Activated CD8-positive, alpha-beta T cell treated with anti-CD3 and anti-CD28 coated beads, Interleukin-2, amount 10 ng/mL, durations not matched to agents 7 days and 5 days (primary cell): ENCODE results near the gene SIL1. TPM values are rescaled to one million over a fixed set of nuclear protein-coding genes. Genes with fewer than 3 reads are reported as not detected.
A peak's percentile ranks its signal among the peaks of the same experiment; 100 is the strongest.

ENCODE experiments used
- ATAC-seq: fragments of 150-1000 bp; cut with Tn5 transposase; one replicate; pipeline ENCODE4 v1.10.0; 2021; ENCODE audit warnings: moderate library complexity
- CTCF ChIA-PET: fragments of 350-600 bp; sonication (Branson Sonifier 250); formaldehyde crosslinking; loops from one replicate; lab custom pipeline; 2021; ENCODE audit warnings: antibody characterized with exemption; lab: Charles Lee
- POLR2A ChIA-PET: fragments of 350-600 bp; sonication (Branson Sonifier 250); formaldehyde crosslinking; loops from one replicate; lab custom pipeline; 2021; ENCODE audit warnings: antibody characterized with exemption; lab: Charles Lee
- DNase-seq: peaks from one replicate; pipeline ENCODE4 v3.0.0-alpha.2; 2020
- H3K27ac Mint-ChIP-seq: one replicate; pipeline ENCODE4 v1.8.0; 2021; ENCODE audit warnings: mild to moderate bottlenecking, mixed read lengths
- H3K27me3 Mint-ChIP-seq: one replicate; pipeline ENCODE4 v1.8.0; 2021; ENCODE audit warnings: low read depth, mixed read lengths
- H3K36me3 Mint-ChIP-seq: one replicate; pipeline ENCODE4 v1.8.0; 2021; ENCODE audit warnings: low read depth, mixed read lengths
- H3K4me1 Mint-ChIP-seq: one replicate; pipeline ENCODE4 v1.8.0; 2021; ENCODE audit warnings: low read depth, mixed read lengths
- H3K4me3 Mint-ChIP-seq: one replicate; pipeline ENCODE4 v1.8.0; 2021; ENCODE audit warnings: mild to moderate bottlenecking, mixed read lengths
- H3K9me3 Mint-ChIP-seq: one replicate; pipeline ENCODE4 v1.8.0; 2022; ENCODE audit warnings: mixed read lengths; ENCODE audit not compliant: insufficient read depth
- total RNA-seq, 2 experiments: library from RNA; stranded (reverse); gene quantifications; one replicate each; pipeline ENCODE4 v1.2.3, GENCODE V29; 2021

SIL1 gene
- total RNA-seq, 2 experiments from 2014 or later = 15.6 to 18.2 TPM

DNA sequence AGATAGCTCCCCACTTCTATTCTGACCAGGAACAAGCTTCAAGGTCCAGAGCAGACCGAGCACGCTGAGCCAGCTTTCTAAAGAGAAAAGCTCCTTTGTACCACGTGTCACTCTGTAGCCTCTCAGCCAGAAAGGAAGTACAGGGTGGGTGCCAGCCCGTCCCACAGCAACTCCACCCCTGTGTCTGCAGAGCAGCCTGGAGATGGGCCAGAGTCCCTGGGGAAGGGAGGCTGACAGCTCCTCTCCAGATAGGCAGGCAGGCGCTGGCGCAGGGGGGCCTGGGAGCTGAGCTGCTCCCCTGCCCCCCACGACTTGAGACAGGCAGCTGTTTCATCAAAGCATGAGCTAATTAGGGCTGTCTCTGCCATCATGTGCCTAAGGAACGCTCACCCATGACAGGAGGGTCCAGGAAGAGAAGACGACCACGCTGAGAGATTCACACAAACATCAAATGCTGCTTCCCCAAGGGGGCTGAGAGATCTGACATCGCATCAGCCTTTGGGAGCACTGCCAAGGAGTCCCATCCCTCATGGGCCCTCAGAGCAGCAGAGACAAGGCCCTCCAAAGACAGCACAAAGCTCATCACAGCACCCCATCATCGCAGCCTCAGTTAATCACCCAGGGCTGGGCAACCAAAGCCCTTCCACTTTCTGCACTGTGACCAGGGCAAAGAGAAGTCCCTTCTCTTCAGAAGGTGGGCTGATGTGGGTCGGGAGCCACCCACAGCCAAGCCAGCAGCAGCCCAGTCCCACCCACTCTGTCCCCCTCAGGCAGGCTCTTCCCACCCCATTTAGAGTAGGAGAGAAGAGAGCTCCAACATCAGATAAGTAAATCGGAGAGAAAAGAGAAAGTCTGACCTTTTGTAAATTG is 244.5 kb downstream of the SIL1 start:
- H3K9me3 Mint-ChIP-seq = no peaks in the 10 kb centered on the region
- POLR2A ChIA-PET = no interaction called here
- peaks cover 16% of the 10 kb centered on the region for H3K4me1 Mint-ChIP-seq
- CTCF ChIA-PET = interaction anchor here (0.9 to 1.6 kb wide), 2 partner anchors 12 to 129 kb away, joined by 3 to 4 read pairs; no protein-coding TSS in a partner anchor
- DNase-seq = peak; percentile 46
- H3K27me3 Mint-ChIP-seq = no peaks in the 10 kb centered on the region
- peak overlapping the region; percentile 67 for H3K27ac Mint-ChIP-seq
- H3K36me3 Mint-ChIP-seq = no peaks in the 10 kb centered on the region
- ATAC-seq = peak; percentile 86
- H3K4me3 Mint-ChIP-seq = no peak overlapping the region

DNA sequence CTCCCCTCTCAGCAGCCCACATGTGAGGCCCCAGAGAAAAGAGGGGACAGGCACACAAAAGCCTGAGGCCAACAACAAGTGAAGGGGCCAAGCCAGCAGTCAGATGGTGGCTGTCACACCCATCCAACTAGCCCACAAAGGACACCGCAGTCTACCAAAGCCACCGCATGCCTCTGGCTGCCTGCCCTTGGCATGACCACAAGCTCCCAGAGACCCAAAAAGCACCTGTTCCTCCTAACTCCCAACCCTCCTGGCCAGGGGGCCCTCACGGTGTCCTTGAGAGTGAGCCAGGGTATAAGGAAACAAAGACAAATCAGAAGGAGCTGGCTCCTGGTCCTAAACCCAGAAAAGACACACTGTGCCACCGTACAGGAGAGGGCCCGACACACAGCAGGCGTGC is 245.2 kb downstream of the SIL1 start:
- no peak for ATAC-seq
- ChIA-PET CTCF (interaction anchor here (1.6 kb wide), 1 partner anchor 13 kb away, joined by 3 read pairs; no protein-coding TSS in a partner anchor), POLR2A (no interaction called here)
- Mint-ChIP-seq H3K4me3 (no peak overlapping the region), H3K27me3 (no peaks in the 10 kb centered on the region), H3K4me1 (peaks cover 16% of the 10 kb centered on the region), H3K9me3 (no peaks in the 10 kb centered on the region), H3K36me3 (no peaks in the 10 kb centered on the region), H3K27ac (peak overlapping the region; percentile 67)
- no peak for DNase-seq

DNA sequence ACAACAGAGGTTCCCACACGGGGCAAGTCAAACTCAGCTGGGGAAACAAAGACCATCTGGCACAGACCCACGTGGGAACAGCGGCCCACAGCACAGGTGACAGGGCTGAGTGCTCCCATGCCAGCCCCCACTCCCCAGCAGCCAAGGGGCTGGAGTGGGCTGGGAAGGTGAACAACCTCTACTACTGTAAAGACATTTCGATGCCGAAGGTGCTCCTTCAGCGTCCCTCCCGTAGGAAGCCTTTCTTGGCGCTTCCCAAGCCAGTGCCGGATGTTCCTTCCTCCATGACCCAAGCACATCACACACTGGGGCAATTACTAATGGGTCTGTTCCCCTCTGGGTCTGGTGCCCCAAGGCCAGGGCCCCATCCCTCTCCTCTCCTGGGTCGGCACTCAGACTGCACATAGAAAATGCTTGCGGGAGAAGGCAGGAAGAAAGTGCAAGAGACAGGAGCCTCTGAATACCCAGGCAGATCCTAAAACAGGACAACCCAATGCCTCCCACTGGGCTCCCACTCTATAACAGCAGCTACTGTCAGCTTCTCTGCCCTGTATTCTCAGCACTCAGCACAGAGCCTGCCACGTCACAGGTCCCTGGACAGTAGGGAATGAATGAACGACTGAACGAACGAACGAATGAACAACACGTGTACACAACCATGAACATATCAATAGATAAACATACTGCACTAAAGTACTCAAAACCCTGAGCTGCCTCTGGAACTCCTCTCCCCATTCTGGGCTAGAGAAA is 246.0 kb downstream of the SIL1 start:
- Mint-ChIP-seq H3K4me1 (peaks cover 16% of the 10 kb centered on the region), H3K36me3 (no peaks in the 10 kb centered on the region), H3K4me3 (no peak overlapping the region), H3K27me3 (no peaks in the 10 kb centered on the region), H3K27ac (peak overlapping the region; percentile 49), H3K9me3 (no peaks in the 10 kb centered on the region)
- POLR2A ChIA-PET = no interaction called here
- ATAC-seq (no peak), DNase-seq (no peak)
- CTCF ChIA-PET = no interaction called here

DNA sequence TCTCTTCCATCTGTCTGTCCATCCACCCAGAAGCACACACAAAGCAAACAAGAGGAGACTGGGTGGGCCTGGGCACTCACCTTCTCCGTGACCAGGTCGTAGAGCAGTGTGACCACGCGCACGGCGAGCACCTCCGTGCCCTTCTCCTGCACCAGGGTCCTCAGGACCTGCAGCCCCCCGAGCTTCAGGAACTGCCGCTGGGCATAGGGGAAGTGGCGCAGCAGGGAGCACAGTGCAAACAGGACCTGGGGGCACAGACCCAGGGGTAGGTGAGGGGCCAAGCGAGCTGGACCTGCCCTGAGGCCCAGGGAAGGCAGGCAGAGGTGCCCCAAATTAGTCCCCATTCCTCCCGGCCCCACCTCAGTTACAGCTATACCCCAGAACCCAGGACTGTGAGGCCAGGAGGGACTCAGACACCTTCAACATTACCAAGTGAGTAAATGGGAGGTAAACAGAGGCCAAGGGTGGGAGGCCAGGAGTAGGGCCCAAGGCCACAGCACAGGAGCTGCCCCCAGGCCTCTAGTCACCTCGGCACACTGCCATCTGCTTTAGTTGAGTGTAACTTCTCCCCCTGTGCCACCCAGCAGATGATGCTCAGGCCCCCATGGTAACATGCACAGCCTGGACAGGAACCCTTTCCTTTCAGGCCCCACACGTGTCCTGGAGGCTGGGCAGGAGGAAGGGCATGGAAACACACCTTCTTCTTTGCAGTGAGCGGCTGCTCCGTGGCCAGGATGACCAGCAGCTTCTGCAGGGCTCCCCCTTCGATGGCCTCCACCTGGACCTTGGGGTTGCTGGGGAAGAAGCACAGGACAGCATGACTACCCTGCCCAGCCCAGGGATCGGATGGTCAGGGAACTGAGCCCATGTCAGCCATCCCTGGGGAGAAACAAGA is 246.8 kb downstream of the SIL1 start:
- Mint-ChIP-seq H3K4me1 (peaks cover 16% of the 10 kb centered on the region), H3K4me3 (no peak overlapping the region), H3K9me3 (no peaks in the 10 kb centered on the region), H3K36me3 (no peaks in the 10 kb centered on the region), H3K27me3 (no peaks in the 10 kb centered on the region), H3K27ac (no peak overlapping the region)
- CTCF ChIA-PET = no interaction called here
- no peak for ATAC-seq
- no peak for DNase-seq
- POLR2A ChIA-PET = no interaction called here

DNA sequence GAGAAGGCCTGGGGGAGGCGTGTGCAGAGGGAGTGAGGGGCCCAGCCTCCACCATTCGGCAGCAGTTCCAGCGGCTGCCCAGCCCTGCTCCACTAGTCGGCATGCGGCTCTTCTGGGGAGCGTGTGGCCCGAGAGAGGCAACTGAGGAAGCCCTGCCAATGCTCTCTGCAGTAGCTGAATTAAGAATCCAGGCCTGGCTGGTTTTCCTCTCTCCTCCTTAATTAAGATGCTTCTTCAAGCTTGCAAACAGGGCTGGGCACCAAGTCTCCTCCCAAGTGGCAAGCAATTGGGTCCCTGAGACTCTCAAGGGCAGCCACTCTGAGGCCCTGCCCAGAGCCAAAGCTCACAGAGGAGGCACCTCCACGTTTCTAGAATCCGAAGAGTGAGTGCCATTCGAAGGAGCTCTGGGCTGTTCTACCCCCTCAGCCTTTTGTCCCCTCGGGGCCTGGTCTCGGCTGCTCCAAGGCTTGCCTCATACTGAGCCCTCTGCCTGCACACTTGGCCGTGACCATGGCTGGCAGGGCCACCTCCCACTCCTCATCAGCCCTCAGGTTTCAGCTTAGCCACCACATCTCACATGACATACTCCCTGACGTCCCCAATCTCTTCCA is 247.6 kb downstream of the SIL1 start:
- no peaks in the 10 kb centered on the region for H3K36me3 Mint-ChIP-seq
- DNase-seq (no peak), ATAC-seq (no peak)
- peaks cover 16% of the 10 kb centered on the region for H3K4me1 Mint-ChIP-seq
- H3K27ac Mint-ChIP-seq = no peak overlapping the region
- H3K27me3 Mint-ChIP-seq = no peaks in the 10 kb centered on the region
- no peak overlapping the region for H3K4me3 Mint-ChIP-seq
- CTCF ChIA-PET = no interaction called here
- H3K9me3 Mint-ChIP-seq = no peaks in the 10 kb centered on the region
- POLR2A ChIA-PET = no interaction called here

DNA sequence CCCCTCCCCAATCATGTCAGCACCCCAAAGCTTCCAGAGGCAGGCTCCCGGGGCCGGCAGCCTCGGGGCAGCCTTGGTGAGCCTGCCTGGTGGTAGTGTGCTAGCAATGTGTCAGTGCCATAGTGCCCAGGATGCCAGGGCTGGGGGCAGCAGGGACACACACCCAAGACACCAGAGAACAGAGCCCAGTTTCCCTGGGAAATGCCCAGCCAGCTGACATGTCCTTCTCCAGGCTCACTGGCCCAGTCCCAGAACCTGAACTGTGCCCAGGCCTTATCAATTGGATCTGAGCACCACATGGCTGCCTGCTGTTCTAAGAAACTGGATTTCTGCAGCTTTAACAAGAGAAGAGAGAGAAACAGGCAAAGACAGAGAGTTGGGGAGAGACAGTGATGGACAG is 248.2 kb downstream of the SIL1 start:
- CTCF ChIA-PET = no interaction called here
- no peak overlapping the region for H3K27ac Mint-ChIP-seq
- peaks cover 16% of the 10 kb centered on the region for H3K4me1 Mint-ChIP-seq
- POLR2A ChIA-PET = no interaction called here
- no peak overlapping the region for H3K4me3 Mint-ChIP-seq
- no peaks in the 10 kb centered on the region for H3K36me3 Mint-ChIP-seq
- DNase-seq = no peak
- H3K9me3 Mint-ChIP-seq = no peaks in the 10 kb centered on the region
- ATAC-seq = no peak
- H3K27me3 Mint-ChIP-seq = no peaks in the 10 kb centered on the region

DNA sequence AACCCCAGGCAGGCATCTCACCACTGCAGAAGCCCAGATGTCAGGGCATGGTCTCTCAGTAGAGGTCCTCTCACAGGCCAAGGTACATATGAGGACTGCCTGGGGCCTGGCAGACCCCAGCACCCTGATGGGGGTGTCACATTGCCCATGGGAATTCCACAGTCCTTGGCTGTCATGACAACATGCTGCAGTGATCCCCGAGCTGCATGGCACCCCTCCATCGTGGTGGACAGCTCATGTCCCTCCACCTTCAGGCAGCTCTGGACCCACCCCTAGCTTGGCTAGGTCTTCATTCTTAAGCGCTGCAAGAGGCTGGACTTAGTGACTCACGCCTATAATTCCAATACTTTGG is 249.0 kb downstream of the SIL1 start:
- POLR2A ChIA-PET = no interaction called here
- H3K4me1 Mint-ChIP-seq = peaks cover 17% of the 10 kb centered on the region

DNA sequence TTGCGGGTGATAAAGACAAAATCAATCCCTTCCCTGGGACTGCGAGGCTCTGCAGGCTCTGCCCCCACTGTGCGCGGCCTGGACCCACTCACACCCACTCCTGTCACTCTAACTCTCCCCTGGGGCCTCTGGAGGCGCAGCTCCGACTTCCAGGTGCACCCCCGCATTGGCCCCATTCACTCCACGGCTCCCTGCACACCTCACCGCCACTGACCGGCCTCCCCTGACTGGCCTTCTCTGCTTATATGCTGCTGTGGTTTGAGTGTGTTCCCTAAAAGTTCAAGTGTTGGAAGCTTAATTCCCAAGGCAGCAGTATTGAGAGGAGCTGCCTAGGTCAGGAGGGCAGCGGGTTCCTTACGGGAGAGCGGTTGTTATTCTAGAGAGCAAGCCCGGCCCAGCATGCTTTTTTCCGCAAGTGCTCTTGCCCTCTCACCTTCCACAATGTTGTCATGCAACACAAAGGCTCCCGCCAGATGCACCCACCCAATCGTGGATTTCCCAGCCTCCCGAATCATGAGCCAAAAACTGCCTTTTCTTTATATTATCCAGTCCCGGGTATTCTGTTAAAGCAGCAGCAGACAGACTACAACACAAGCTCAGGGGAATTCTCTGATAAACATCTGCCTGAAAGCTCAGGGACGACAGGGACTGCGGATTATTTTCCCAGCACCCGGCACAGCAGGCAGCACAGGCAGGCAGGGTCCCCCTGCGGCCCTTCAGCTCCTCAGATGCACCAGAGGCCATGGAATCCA is 249.5 kb downstream of the SIL1 start:
- no peaks in the 10 kb centered on the region for H3K27me3 Mint-ChIP-seq
- CTCF ChIA-PET = no interaction called here
- H3K27ac Mint-ChIP-seq = no peak overlapping the region

More for the DNA sequence above, 249.0 kb downstream of the SIL1 start:
- Mint-ChIP-seq H3K36me3 (no peaks in the 10 kb centered on the region), H3K27me3 (no peaks in the 10 kb centered on the region), H3K9me3 (no peaks in the 10 kb centered on the region), H3K4me3 (no peak overlapping the region), H3K27ac (no peak overlapping the region)
- ATAC-seq (no peak), DNase-seq (no peak)
- CTCF ChIA-PET = no interaction called here

DNA sequence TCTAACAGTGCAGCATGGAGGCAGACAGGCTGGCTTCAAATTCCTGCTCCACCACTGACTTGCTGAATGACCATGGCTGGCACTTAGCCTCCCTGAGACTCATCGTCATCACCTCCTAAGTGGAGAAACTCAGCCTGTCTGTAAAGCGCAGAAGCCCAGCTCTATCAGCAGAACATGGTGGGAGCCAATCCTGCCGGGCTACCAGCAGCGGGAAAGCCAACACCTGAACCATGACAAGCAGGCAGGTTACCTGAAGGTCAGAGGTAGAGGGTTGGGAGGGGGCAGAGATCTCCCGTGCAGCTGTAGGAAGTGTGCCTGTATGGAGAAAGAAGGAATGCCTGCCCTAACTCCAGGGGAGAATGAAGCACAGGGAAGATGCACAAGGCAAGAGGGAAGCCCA is 250.4 kb downstream of the SIL1 start:
- Mint-ChIP-seq H3K27ac (no peak overlapping the region), H3K36me3 (no peaks in the 10 kb centered on the region), H3K4me1 (peaks cover 11% of the 10 kb centered on the region), H3K9me3 (no peaks in the 10 kb centered on the region), H3K27me3 (no peaks in the 10 kb centered on the region), H3K4me3 (no peak overlapping the region)
- POLR2A ChIA-PET = no interaction called here
- ATAC-seq = no peak
- DNase-seq = no peak
- CTCF ChIA-PET = no interaction called here

More for the DNA sequence above, 249.5 kb downstream of the SIL1 start:
- Mint-ChIP-seq H3K9me3 (no peaks in the 10 kb centered on the region), H3K4me1 (peaks cover 18% of the 10 kb centered on the region), H3K36me3 (no peaks in the 10 kb centered on the region), H3K4me3 (no peak overlapping the region)
- DNase-seq = no peak
- POLR2A ChIA-PET = no interaction called here
- no peak for ATAC-seq

DNA sequence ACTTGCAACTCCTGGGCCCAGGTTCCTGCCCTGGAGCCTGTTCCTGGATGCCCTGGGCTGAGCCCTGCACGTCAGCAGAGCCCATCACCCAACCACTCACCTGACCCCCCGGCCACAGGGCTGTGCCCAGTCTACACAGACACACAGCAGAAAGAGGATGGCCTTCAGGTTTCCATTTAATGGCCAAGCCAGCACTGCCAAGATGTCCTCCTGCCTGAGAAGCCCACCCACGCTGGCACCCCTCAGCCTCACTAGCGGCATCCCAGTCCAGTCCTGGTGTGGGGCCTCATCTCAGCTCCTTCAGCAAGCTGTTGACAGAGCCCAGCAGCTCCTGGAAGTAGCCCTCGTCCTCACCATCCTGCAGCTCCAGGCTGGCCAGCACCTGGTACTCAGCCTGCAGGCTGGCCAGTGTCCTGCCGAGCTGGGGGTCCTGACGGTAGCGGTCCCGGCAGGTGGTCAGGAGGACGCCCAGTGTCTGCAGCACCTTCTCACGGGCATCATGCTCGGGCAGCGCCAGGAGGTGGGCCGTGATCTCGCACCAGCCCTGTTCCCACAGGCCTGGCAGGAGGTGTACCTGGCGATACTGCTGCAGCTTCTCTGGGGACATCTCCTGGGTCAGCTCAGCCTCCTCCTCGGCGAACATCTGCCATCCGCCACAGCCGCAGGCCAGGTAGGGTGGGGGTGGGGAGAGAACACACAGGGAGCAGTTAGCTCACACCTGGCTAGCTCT is 251.2 kb downstream of the SIL1 start:
- no peak overlapping the region for H3K4me3 Mint-ChIP-seq
- ChIA-PET POLR2A (no interaction called here), CTCF (no interaction called here)
- no peaks in the 10 kb centered on the region for H3K27me3 Mint-ChIP-seq
- H3K9me3 Mint-ChIP-seq = no peaks in the 10 kb centered on the region
- H3K27ac Mint-ChIP-seq = no peak overlapping the region
- H3K36me3 Mint-ChIP-seq = no peaks in the 10 kb centered on the region
- ATAC-seq (no peak), DNase-seq (no peak)
- peaks cover 8% of the 10 kb centered on the region for H3K4me1 Mint-ChIP-seq
